Colon (tissue), 2 donors: Measurements from ENCODE around the gene UBL4B.

Experiments
- FAIRE-seq: peaks from 2 replicates; lab custom pipeline; 2012; peaks lifted over from hg19 to GRCh38; lab: Jason Lieb, UNC
- donor health status: control.
- donor health status: control.

The UBL4B gene

DNA sequence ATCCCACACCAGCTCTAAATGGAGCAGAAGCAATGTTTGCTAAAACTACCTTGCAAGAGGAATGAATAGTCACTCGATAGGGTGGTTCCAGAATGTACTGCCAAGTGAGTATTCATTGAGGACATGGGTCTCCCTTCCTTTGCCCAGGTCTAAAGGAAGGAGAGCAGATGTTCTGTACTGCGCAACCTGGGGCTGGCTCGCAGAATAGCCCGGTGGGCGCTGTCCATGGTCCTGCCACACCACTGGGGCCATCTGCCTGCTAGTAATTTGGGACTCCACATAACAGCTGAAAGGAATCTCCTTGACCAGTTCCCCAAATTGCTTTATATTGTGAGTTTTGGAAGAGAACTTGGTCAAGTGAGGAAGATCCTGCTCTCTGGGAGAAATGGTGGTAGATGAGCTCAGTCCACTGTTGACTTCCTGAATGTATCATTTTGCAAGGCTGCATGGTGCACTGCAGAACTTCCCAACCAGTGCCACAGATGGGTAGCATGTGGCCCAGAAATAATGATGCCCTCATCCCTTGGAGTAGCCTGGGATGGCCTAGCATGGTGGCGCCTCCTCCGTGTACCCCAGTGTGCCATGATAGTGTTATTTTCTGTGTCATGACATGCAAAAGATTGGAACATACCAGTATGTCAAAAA lies 43.8 kb downstream of the UBL4B start:
- no peak for FAIRE-seq

DNA sequence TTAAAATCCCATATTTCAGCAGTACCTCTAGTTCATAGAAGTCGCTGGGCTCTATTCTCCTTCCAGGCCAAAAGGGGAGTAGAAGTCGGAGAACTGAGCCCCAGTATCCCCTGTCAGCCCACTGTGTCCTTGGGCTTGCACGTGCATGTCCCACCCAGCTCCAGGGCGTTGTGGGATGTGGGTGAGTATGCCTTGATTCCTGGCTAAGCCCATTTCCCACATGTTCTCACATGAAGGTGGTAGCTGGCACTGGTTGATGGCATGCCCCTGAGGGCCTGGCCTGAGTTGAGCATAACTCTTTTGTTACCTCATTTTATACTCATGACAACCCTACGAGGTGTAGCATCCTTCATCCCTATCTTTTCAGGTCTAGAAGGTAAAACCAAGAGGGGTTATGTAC lies 46.0 kb downstream of the UBL4B start:
- no peak for FAIRE-seq

DNA sequence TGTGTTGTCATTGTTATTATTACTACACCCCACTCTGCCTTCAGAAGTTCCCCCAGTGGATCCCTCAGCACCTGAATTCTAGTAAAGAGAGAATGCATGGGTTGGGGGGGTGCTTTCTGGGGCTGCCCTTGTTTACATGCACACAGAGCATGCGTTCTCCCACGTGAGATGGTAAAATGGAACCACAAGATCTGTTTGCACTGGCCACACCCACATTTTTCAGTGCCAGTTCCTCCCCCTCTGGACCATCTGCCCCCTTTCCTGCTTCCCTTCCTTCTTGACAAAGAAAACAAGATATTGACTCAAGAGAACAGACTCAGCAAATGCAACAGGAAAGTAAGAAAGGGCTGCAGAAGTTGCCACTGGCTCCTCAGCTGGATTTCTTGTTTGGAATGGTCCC lies 46.9 kb downstream of the UBL4B start:
- FAIRE-seq = no peak

DNA sequence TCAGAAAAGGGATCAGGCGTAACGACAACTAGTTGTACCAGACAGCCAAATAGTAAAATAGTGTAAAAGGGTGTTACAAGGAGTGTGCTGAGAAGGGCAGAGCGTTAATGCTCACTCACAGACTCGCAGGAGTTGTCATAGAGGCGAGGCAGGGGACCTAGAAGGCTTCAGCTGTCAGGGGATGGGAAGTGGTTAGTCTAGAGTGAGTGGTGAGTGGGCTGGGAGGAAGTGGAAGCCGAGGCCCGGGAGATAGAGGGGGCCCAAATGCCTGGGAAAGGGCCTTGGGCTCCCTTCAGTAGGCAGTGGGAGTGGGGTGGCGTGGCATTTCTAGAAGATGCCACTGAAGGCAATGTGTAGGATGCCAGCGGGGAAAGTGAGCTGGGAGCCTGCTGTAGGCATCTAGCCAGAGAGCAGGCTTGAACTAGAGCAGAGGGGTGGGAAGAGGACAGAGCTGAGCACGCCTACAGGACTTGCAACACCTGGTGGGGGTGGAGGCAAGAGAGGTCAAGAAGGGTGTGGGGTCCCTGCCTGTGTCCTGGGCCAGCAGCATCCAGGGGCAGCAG lies 48.4 kb downstream of the UBL4B start:
- no peak for FAIRE-seq

DNA sequence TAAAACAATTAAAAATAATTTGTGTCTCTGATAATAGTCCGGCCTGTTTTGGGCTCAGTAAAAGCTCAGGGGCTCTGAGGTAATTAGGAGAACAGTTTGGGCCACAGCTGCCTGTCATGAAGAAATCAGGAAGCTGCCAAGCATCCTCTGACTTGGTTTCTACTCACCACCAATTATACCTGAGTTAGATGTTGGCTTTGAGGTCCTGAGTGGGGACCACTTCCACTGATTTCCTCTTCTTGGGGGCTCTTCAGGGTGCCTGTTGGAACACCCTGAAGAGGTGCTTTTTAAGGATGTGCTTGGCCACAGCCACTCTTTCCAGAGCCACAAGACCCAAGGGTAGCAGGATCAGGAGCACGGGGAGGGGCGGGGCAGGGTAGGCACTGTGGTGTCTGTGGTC lies 48.9 kb downstream of the UBL4B start:
- no peak for FAIRE-seq

DNA sequence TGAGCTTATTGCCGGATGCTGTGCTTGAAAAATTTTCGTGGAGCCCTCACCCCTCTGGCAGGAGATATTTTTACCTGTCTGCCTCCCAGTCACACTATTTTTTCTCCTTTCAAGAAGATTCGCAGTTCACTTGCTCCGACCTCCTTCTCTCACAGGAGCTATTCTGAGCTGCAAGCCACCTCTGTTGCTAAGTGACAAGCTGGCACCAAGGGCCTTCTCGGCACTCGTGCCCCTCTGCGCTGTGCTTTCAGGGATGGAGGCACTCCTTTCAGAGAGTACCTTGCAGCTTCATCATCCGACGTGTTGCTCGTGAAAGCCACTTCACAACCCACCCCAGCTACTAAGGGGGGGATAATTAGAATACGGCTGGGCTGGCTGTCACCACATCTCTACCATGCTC lies 49.6 kb downstream of the UBL4B start:
- no peak for FAIRE-seq
